GM19463 (cell line): ENCODE results near the gene GLCE.
"Not testable (repeated sequence)": the region's sequence is repeated elsewhere in the genome, so short reads cannot be mapped to it uniquely, and the experiment has no call there.

Experiments used
- ATAC-seq: cut with Tn5 transposase; IDR thresholded peaks from one replicate; pipeline ENCODE4 v1.9.1; 2021; ENCODE audit warnings: mild to moderate bottlenecking, moderate library complexity; ENCODE audit not compliant: unreplicated experiment

The GLCE gene

GRCh38 chr15:69158201-69158842, 2.1 kb upstream of the GLCE start:
- no peak for ATAC-seq

- ATAC-seq: no peak
Observed at GRCh38 chr15:69158843-69159240, 1.6 kb upstream of the GLCE start.

DNA sequence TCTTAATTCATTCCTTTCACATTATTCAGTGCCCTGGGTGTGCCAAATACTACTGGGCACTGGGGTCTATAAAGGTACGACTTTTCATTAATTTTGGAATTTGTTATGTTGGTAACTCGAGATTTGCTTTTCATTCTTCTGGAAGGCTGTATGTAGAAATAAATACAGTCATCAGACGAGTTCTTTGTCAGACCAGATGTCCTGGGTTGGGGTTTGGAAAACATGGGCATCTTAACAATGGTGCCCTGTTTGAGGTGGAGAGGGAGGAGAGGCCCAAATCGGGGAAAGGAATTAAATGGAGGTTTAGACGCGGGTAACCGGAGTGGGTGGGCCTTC, 662 bp upstream of the GLCE start:
- ATAC-seq: no peak

DNA sequence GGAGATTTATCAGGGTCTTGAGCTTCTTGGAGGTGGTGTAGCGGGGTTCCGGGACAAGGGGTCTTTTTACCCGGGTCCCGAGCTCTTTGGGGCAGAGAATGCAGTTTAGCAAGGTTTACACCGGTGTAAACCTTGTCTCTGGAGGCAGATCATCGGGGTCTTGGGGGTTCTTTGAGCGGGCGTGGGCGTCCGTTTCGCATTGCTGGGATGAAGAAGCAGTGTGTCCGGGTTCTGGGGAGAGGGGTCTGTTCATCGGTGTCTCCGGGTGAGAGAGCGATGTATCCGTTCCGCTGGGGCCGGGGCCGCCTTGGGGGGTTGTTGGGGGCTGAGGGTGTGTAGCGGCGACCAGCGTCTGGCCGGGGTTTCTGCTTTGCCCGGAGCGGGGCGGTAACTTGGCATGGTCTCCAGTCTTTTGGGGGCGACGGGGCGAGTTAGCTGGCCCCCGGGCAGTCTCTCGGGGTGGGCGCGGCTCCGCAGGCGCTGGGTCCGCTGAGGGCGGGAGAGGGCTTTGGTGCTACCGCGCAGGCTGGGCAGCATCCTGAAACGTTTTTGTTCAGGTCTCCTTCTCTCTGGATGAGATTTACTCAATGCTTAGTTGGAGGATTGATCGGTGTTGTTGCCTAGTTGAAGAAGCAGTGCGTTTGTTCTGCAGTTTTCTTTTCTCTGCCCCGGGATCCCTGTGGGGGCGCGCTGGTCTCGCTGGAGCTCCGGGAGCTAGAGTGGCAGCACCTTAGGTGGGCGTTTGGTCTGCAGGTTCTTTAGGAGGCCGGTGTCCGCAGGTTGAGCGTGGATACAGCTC, 843 bp downstream of the GLCE start:
- ATAC-seq: no peak

GRCh38 chr15:69161878-69162213, 1.4 kb downstream of the GLCE start:
- ATAC-seq: no peak

GRCh38 chr15:69163141-69163669, 2.8 kb downstream of the GLCE start:
- ATAC-seq: no peak

DNA sequence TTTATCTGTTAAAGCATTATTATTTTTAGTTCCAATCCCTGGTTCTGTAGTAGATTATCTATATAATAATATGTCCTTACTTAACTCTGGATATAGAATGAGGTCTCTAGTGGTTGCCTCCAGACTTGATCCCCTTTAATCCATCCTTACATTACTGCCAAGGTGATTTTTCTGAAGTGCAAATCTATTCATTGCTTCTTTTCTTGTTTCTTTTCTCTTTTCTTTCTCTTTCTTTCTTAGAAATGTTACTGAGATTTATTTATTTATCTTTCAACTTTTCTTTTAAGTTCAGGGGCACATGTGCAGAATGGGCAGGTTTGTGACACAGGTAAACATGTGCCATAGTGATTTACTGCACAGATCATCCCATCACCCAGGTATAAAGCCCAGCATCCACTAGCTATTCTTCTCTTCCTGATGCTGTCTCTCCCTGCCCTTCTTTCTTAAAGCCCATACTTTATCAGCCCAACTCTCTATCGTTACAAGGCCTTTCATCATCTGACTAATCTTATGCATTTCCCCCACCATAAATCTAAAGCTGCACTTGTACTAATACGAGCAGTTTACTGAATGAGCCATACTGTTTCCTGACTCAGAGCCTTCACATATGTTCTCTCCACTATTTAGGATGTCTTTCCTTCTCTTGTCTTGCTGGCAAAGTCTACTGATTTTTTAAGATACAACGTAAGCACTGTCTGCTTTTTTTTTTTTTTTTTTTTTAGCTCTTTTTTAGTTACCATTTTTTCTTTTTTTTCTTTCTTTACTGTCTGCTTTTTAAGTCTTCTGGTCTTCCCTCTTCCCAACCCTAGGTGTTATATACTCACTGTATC, 4.6 kb downstream of the GLCE start:
- no peak for ATAC-seq

DNA sequence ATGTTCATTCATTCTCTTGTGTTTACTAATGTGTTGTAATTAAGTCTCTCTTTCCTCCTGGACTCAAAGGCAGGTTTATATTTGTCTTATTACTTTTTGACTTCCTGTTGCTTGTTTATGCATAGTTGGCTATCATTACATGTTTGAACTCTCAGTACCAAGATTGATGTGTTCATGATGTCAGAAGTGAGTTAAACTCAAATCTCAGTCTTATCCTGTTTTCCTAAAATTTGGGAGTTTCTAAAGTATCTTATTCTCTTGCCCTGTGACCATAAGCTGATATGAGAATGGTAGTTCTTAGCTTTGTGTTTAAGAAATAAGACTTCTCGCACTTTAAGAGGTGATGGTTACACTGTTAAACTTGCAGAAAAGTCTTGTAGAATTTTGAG, 5.2 kb downstream of the GLCE start:
- ATAC-seq: no peak

DNA sequence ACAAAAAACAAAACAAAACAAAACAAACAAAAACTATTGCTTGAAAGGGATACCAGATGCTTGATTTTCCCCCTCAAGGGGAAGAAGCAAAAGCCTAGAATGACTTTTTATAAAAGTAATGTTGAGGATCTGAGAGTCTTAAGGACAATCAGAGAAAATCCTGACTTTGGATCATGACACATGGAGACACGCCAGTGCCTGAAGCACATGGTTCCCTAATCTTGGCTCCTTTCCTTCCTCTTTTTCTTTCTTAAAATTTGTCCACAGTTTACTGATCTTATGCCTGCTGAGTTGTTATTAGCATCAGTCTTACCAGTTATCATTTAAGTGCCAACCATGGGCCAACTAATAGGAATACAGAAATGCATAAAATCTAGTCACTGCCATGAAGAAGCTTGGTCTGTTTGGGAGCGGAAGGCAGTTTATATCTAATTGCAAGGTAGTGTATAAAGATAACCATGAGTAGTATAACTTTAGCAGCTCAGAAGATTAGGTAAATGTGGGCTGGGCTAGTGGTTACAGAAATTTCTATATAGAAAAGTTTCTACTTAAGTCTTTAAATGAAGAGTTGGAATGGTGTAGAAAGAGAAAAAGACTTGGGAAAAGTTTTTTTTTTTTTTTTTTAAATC, 6.9 kb downstream of the GLCE start:
- ATAC-seq: no peak

DNA sequence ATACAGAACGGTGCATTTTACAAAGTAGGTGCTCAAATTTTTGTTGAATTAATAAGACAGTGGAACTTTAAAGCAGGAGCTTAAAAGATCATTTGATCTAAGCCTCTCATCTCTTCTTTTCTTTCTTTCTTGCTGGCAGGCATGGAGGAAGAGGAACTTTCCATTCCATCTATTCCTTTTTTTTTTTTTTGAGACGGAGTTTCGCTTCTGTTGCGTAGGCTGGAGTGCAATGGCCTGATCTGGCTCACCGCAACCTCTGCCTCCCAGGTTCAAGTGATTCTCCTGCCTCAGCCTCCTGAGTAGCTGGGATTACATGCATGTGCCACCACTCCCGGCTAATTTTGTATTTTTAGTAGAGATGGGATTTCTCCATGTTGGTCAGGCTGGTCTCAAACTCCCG, 7.9 kb downstream of the GLCE start:
- ATAC-seq: not testable (repeated sequence)

DNA sequence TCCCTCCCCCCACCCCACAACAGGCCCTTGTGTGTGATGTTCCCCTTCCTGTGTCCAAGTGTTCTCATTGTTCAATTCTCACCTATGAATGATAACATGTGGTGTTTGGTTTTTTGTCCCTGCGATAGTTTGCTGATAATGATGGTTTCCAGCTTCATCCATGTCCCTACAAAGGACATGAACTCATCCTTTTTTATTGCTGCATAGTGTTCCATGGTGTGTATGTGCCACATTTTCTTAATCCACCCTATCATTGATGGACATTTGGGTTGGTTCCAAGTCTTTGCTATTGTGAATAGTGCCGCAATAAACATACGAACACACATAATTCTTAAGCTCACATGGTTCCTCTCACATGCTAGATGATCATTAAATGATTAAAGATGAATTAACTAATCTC, 9.1 kb downstream of the GLCE start:
- not testable (repeated sequence) for ATAC-seq

DNA sequence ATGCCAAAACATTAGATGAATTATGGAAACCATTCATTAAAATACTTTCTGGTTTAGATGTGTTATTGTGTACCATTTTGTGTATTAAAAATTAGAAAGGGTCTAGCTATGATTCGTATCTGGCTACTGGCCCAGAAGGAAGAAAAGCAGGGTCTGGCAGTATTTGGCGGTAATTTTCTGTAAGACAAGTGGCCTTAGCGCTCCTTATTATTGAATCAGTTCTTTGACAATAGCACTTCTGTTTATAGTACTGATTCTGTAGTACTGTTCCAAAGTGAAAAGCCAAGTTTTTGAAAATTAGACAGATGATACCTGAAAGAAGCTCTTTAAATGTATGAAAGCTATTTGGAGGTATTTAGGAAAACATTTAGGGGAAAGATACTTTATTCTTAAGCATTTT, 10.2 kb downstream of the GLCE start:
- ATAC-seq: no peak

DNA sequence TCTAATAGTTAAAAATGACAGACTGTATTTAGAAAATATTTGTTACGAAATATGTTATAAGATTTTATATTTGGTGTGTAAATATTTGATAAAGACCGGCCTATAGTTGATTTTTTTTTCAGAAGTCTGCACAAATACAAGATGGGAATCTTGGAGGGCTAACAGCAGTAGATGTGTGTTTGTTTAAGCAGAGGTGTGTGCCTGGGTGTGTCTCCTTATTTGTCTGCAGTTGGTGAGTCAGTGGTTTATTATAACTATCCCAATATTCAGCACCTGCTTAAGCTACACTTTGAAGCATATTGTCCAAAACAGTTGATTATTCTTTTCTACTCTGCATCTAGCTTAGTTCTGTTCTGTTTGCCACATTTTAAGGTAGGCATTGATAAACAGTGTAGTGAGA, 12.4 kb downstream of the GLCE start:
- no peak for ATAC-seq

- no peak for ATAC-seq
Observed at GRCh38 chr15:69175536-69175935, 15.1 kb downstream of the GLCE start.

GRCh38 chr15:69181424-69181823, 21.0 kb downstream of the GLCE start:
- no peak for ATAC-seq

DNA sequence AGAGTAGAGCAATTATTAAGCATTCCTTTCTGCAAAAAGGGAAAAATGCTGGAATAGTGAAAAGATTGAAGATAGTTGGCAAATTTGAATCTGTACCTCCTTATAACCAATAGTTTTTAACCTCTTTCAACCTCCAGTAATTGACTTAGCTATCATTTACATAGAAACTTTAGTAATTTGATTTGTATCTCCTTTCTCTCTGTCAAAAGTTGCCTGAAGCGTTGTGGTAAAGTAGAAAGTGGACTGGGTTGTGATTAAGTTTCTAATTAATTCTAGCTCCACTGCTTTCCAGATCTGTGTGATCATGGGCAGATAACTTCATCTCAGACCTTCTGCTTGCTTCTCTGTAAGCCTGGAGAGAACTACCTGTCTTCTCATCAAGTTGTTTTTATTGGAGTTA, 24.8 kb downstream of the GLCE start:
- no peak for ATAC-seq

- ATAC-seq: no peak
Observed at GRCh38 chr15:69185706-69186105, 25.3 kb downstream of the GLCE start.

DNA sequence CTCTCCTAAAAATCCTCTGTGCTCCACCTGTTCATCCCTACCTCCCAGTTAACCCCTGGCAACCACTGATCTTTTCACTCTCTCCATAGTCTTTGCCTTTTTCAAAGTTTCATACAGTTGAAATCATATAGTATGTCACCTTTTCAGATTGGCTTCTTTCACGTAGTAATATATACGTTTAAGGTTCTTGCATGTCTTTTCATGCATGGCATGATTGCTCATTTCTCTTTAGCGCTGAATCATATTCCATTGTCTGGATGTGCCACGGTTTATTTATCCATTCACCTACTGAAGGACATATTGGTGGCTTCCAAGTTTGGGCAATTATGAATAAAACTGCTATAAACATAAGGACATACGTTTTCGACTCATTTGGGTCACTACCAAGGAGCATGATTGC, 28.7 kb downstream of the GLCE start:
- ATAC-seq: no peak

DNA sequence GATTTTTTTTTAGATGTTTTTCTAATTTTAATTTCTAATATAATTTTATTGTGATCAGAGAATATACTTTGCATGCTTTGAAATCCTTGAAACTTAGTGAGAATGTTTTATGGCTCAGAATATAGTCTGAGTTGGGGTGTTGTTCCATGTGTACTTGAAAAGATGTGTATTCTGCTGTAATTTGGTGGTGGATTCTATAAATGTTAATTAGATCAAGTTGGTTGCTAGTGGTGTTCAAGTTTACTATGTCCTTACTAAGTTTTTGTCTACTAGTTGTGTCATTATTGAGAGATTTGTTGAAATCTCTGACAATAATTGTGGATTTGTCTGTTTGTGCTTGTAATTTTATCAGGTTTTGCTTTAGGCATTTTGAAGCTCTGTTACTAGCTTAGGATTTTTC, 29.7 kb downstream of the GLCE start:
- ATAC-seq: no peak

DNA sequence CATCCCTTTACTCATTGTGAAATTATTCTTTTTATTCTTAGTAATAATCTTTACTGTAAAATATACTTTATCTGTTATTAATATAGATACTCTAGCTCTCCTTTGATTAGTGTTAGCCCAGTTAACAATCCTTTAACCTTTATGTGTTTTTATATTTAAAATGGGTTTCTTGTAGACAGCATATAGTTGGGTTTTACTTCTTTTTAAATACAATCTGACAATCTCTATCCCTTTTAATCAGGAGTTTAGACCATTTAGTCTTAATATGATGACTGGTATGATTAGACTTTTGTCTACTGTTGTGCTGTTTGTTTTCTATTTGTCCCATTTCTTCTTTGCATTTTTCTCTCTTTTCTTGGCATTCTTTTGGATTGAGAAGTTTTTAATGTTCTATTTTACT, 30.1 kb downstream of the GLCE start:
- ATAC-seq: no peak

GRCh38 chr15:69194025-69194827, 33.8 kb downstream of the GLCE start:
- no peak for ATAC-seq
